HG03460 (cell line): Measurements from ENCODE around the gene PRELP.
"Not testable (repeated sequence)": the region's sequence is repeated elsewhere in the genome, so short reads cannot be mapped to it uniquely, and the experiment has no call there.

Source experiments
- ATAC-seq: cut with Tn5 transposase; IDR thresholded peaks from one replicate; pipeline ENCODE4 v1.9.1; 2021; ENCODE audit not compliant: unreplicated experiment

Gene PRELP

GRCh38 chr1:203453616-203454015 is 22.0 kb upstream of the PRELP start:
- ATAC-seq: no peak

GRCh38 chr1:203454986-203455471 is 20.6 kb upstream of the PRELP start:
- ATAC-seq: no peak

- ATAC-seq: no peak
Observed at GRCh38 chr1:203455706-203456105, 19.9 kb upstream of the PRELP start.

DNA sequence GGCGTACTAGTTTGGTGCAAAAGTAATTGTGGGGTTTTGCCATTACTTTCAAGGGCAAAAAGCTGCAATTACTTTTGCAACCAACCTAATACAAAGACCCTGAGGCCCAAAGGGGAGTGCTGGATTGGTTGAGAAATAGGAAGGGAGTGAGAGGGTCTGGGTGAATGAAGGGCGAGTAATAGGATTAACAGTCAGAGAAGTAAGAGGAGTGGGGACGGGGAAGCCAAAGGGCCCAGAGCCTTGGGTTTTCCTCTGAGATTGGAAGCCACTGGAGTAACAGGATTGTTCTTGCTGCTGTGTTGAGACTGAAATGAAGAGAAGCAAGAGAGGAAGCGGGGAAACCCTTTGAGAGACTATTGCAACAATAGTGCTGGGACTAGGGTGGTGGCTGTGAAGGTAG is 19.0 kb upstream of the PRELP start:
- ATAC-seq: no peak

- no peak for ATAC-seq
Observed at GRCh38 chr1:203458078-203458477, 17.5 kb upstream of the PRELP start.

GRCh38 chr1:203459671-203460201 is 15.9 kb upstream of the PRELP start:
- no peak for ATAC-seq

GRCh38 chr1:203461717-203462116 is 13.9 kb upstream of the PRELP start:
- ATAC-seq: no peak

GRCh38 chr1:203462143-203462542 is 13.5 kb upstream of the PRELP start:
- ATAC-seq: no peak

DNA sequence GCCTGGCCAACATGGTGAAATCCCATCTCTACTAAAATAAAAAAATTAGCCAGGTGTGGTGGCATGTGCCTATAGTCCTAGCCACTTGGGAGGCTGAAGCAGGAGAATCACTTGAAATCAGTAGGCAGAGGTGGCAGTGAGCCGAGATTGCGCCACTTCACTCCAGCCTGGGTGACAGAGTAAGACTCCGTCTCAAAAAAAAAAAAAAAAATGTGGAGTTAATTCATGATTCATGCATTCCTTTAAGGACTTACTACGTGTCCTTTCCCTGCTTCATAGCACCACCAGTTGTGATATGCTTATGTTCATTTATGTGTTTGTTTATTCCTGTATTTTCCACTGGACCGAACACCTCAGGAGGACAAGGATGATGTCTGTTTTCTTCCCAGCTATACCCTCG is 12.7 kb upstream of the PRELP start:
- ATAC-seq: no peak

- no peak for ATAC-seq
Observed at GRCh38 chr1:203463469-203464062, 12.0 kb upstream of the PRELP start.

- ATAC-seq: no peak
Observed at GRCh38 chr1:203464226-203464625, 11.4 kb upstream of the PRELP start.

GRCh38 chr1:203464743-203465142 is 10.9 kb upstream of the PRELP start:
- ATAC-seq: no peak

GRCh38 chr1:203465146-203465798 is 10.3 kb upstream of the PRELP start:
- no peak for ATAC-seq

- ATAC-seq: no peak
Observed at GRCh38 chr1:203465948-203466347, 9.7 kb upstream of the PRELP start.

- not testable (repeated sequence) for ATAC-seq
Observed at GRCh38 chr1:203466906-203467549, 8.6 kb upstream of the PRELP start.

GRCh38 chr1:203467550-203467921 is 8.1 kb upstream of the PRELP start:
- no peak for ATAC-seq

- no peak for ATAC-seq
Observed at GRCh38 chr1:203468326-203468725, 7.3 kb upstream of the PRELP start.

DNA sequence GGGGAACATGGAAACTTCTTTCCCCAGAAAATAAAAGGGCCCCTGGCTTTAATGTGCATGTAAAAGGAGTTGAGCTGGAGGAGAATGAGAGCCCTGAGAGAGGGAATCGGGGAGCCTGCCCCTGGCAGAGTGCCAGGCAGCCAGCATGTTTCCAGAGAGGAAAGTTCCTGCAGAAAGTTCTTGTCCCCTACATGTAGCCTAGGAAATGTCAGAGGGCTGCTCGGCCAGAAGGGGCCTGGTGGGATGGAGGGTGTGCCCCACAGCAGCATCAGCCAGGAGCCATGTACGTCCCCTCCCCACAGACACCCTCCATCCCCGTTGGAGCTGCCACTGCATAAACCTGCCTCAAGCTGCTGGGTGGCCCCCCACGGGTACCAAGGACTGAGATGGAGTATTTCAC is 5.4 kb upstream of the PRELP start:
- no peak for ATAC-seq

DNA sequence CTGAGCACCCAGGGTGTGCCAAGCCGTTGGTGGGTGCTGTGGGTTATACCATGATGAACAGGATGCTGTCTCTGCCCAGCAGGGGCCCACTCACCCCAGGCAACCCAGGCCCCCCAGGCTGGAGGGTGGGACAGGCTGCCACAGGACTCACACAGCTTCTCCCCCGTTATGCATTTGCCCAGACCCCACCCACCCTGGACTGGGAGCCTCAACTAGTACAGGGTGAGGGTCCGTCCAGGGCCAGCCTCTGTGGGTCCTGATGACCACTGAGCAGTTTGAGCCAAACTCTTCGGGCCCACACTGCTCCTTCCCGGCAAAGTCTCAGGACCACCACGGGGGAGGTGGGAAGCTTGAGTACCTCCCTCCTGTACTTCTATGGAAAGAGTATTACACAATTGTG is 3.8 kb upstream of the PRELP start:
- ATAC-seq: no peak

GRCh38 chr1:203473281-203473680 is 2.3 kb upstream of the PRELP start:
- no peak for ATAC-seq

GRCh38 chr1:203473781-203474305 is 1.8 kb upstream of the PRELP start:
- no peak for ATAC-seq
